ENCODE results near the gene HOXC6. TPM values are rescaled to one million over a fixed set of nuclear protein-coding genes. Genes with fewer than 3 reads are reported as not detected.

HOXC6 gene
- total and polyA plus RNA-seq, 4 donors = 0.18 to 0.71 (median 0.35) TPM

GRCh38 chr12:54044425-54045103, 16.3 kb downstream of the HOXC6 start:
- H3K9ac ChIP-seq (ENCODE audit: insufficient read depth in 1 of 2, low read length in 2 of 2) = no peak overlapping the region
- H3K9me3 ChIP-seq (ENCODE audit: control insufficient read depth in 4 of 4, insufficient read depth in 3 of 4, low read length in 3 of 4) = peaks cover 0 to 6% (median 0%) of the 10 kb centered on the region in 4 donors
- H3K4me3 ChIP-seq = no peak overlapping the region
- H3K4me1 ChIP-seq (ENCODE audit: control insufficient read depth in 5 of 5, insufficient read depth in 5 of 5, low read length in 5 of 5) = peaks cover 0 to 37% (median 4%) of the 10 kb centered on the region in 5 donors
- TF ChIP-seq CTCF (IDR thresholded peaks at IDR 0.05; ENCODE audit: control extremely low read depth, extremely low read depth) = no peak
- H3K36me3 ChIP-seq (ENCODE audit: control insufficient read depth in 4 of 4, insufficient read depth in 4 of 4, low read length in 4 of 4) = no peaks in the 10 kb centered on the region
- DNase-seq (no peak), ATAC-seq (ENCODE audit: insufficient read depth, low FRiP score) (no peak)
- WGBS, 2 donors = 37 to 42% methylated on average over 5 of the region's 5 CpGs
- H3K27me3 ChIP-seq (ENCODE audit: control insufficient read depth in 3 of 3, insufficient read depth in 3 of 3, low read length in 2 of 3) = peaks cover 13 to 78% (median 76%) of the 10 kb centered on the region in 3 donors
- no peak overlapping the region for H3K27ac ChIP-seq (ENCODE audit: low read depth in 1 of 2, low read length in 1 of 2)

- DNase-seq (no peak), ATAC-seq (ENCODE audit: insufficient read depth, low FRiP score) (no peak)
- Histone ChIP-seq H3K36me3 (ENCODE audit: control insufficient read depth in 4 of 4, insufficient read depth in 4 of 4, low read length in 4 of 4) (no peaks in the 10 kb centered on the region), H3K27me3 (ENCODE audit: control insufficient read depth in 3 of 3, insufficient read depth in 3 of 3, low read length in 2 of 3) (peaks cover 13 to 79% (median 76%) of the 10 kb centered on the region in 3 donors), H3K27ac (ENCODE audit: low read depth in 1 of 2, low read length in 1 of 2) (no peak overlapping the region), H3K9ac (ENCODE audit: insufficient read depth in 1 of 2, low read length in 2 of 2) (no peak overlapping the region), H3K9me3 (ENCODE audit: control insufficient read depth in 4 of 4, insufficient read depth in 3 of 4, low read length in 3 of 4) (peaks cover 0 to 6% (median 0%) of the 10 kb centered on the region in 4 donors), H3K4me1 (ENCODE audit: control insufficient read depth in 5 of 5, insufficient read depth in 5 of 5, low read length in 5 of 5) (peaks cover 0 to 40% (median 0%) of the 10 kb centered on the region in 5 donors), H3K4me3 (no peak overlapping the region)
- TF ChIP-seq CTCF (IDR thresholded peaks at IDR 0.05; ENCODE audit: control extremely low read depth, extremely low read depth) = no peak
These were observed 17.2 kb downstream of the HOXC6 start for GRCh38 chr12:54045401-54045800.

GRCh38 chr12:54045868-54046521, 17.8 kb downstream of the HOXC6 start:
- H3K27ac ChIP-seq (ENCODE audit: low read depth in 1 of 2, low read length in 1 of 2) = no peak overlapping the region
- DNase-seq (no peak), ATAC-seq (ENCODE audit: insufficient read depth, low FRiP score) (no peak)
- 26 to 35% methylated on average over 16 of the region's 16 CpGs for WGBS, 2 donors
- TF ChIP-seq CTCF (IDR thresholded peaks at IDR 0.05; ENCODE audit: control extremely low read depth, extremely low read depth) = no peak
- H3K9me3 ChIP-seq (ENCODE audit: control insufficient read depth in 4 of 4, insufficient read depth in 3 of 4, low read length in 3 of 4) = peaks cover 0 to 6% (median 0%) of the 10 kb centered on the region in 4 donors
- H3K27me3 ChIP-seq (ENCODE audit: control insufficient read depth in 3 of 3, insufficient read depth in 3 of 3, low read length in 2 of 3) = peaks cover 13 to 80% (median 76%) of the 10 kb centered on the region in 3 donors
- H3K4me1 ChIP-seq (ENCODE audit: control insufficient read depth in 5 of 5, insufficient read depth in 5 of 5, low read length in 5 of 5) = peaks cover 0 to 42% (median 0%) of the 10 kb centered on the region in 5 donors
- no peaks in the 10 kb centered on the region for H3K36me3 ChIP-seq (ENCODE audit: control insufficient read depth in 4 of 4, insufficient read depth in 4 of 4, low read length in 4 of 4)
- no peak overlapping the region for H3K4me3 ChIP-seq
- no peak overlapping the region for H3K9ac ChIP-seq (ENCODE audit: insufficient read depth in 1 of 2, low read length in 2 of 2)
